SU-DHL-6 (cell line): ENCODE results near the gene SCT.

Experiments
- CTCF ChIP-seq: fragments of 200-600 bp; sonication (generic); IDR thresholded peaks from one replicate; pipeline ENCODE4 v1.5.1; 2017; ENCODE audit warnings: antibody characterized with exemption, mild to moderate bottlenecking, low read length, moderate library complexity; ENCODE audit not compliant: insufficient read depth, poor library complexity, severe bottlenecking
- EZH2phosphoT487 ChIP-seq: fragments of 200-600 bp; sonication (generic), shearing (Covaris generic); conservative IDR thresholded peaks from 2 replicates; pipeline ENCODE4 v1.6.1; 2018; ENCODE audit warnings: mild to moderate bottlenecking, antibody characterized with exemption, low read length, moderate library complexity, mixed read lengths

GRCh38 chr11:581342-581741 is 45.6 kb downstream of the SCT start:
- TF ChIP-seq CTCF (no peak), EZH2phosphoT487 (no peak)
